HG03558 (cell line): Measurements from ENCODE around the gene PSMB2.
A peak's percentile ranks its signal among the peaks of the same experiment; 100 is the strongest.

ENCODE experiments used
- ATAC-seq: cut with Tn5 transposase; IDR thresholded peaks from one replicate; pipeline ENCODE4 v1.9.1; 2021; ENCODE audit warnings: moderate number of reproducible peaks; ENCODE audit not compliant: unreplicated experiment; ENCODE audit errors: extremely low read depth

Gene PSMB2

DNA sequence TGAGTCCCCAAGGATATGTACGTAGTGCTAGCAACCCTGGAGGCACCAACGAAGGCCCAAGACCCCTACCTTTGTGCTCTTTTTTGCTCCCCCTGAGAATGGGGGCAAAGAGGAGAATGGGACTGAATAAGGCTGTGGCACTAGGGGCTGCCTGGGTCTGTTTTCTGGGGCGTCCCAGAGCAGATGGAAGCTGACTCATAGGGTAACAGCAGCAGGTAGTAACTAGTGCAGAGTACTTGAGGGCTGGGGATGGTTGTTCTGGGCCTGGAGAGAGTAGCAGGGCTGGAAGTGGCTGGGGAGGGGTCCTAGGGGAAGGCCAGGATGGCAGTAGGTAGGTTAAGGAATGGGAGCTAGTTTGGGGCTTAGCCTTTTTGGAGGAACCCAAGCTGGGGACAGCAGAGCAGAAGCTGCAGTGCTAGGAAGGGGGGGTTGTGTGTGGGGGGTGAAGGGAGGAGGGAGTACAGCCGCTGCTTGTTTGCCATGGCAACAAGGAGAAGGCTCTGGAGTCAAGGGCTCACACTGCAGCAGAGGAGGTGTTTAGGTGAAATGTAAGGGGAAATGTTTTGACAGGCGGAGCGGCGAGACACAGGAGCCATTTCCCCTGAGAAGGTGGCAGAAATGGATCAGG is 81.9 kb downstream of the PSMB2 start:
- no peak for ATAC-seq

DNA sequence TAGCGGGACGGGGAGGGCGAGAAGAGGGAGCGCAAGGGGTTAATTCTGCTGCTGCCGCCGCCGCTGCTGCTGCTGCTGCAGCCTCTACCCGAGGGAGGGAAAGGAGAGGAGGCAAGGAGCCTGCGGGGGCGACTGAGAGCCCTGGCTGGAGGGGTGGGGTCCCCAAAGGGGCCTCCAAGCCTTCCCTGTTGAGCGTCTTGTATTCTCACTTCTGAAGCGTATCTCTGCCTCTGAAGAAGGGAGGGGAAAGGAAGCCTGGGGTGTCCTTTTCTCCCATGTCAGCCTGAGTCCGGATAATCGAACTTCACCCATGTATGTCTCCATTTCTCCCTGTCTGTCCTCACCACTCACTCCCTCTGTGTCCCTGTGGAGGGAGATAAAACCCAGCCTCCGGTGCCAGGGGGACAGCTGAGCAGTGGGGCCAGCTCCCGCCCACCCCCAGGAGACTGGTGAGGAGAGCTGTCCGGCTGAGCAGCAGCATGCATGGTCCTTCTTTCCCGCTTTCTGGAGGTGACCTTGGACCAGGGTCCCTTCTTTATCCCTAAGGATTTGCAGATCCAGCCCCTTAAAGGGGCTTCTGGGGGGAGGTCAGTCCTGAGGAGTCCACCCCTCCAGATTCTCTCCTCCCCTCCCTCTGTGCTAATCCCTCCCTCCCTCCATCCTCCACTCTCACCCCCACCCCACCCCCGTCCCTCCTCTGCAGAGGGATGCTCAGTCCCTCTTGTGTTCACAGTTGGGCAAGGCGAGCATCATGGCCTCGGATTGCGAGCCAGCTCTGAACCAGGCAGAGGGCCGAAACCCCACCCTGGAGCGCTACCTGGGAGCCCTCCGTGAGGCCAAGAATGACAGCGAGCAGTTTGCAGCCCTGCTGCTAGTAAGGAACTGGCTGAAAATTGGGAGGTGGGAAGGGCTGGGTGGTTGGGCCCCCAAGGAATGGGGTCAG is 82.7 kb downstream of the PSMB2 start:
- ATAC-seq, result no peak

DNA sequence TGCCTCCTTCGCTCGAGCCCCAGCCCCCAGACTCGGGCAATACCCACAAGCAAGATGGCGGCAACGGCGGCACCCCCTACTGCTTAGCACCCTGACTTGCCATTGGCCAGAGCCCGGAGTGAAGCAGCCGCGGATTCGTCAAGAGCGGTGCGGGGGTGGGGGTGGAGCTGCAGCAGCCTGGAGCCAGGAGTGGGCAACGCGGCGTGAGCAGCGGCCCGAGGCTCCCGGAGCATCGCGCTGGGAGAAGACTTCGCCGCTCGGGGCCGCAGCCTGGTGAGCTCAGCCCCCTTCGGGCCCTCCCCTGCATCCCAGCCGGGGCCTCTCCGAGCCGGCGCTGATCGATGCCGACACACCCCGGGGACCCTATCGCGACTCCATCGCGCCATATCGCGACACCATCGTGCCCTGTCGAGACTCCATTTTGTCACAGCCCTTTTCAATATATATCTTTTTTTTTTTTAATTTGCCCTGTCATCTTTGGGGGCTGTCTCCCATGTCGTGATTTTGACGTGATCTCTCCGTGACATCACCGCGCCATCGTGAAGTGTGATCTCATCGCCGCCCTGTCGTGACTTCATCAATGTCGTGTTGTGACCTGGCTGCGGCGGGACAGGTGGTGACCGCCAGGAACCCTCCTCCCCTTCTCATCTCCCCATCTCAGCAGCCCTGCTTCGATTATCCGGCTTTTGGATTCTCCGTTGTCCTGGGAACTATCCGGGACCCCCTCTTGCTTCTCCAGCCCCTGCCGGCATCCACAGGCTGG is 83.5 kb downstream of the PSMB2 start, which contains the start of gene NCDN:
Gene NCDN (plus strand): TSS at position 189 of the 763 bp plus-strand sequence. CDS start 392 bp downstream, at position 581.
- peak; percentile 43 for ATAC-seq

DNA sequence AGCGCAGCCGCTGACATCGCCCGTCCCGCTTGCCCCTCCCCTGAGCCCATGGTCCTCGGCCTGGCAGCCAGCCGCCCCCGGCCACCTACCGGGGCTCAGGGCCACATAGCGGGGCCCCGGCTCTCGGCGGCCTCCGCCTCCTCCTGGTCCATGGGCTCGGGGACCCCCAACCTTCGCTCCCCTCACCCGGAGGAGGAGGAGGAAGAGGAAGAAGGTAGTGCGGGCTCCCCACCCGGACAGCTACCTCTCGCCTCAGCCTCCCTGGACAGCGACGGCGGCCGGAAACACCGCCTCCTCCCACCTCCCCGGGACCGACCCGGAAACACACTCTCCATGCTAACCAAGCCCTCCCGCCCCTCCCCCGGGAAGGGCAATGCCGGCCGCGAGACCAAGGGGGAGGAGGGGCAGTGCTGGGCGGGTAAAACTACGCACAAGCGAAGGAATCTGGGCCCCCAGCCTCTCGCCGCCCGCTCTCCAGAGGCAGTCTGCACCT is 84.2 kb downstream of the PSMB2 start, which contains the start of gene KIAA0319L:
Gene KIAA0319L (minus strand): TSS at position 286 of the 493 bp plus-strand sequence. CDS start 2,912 bp downstream, outside the sequence.
- ATAC-seq, result peak; percentile 44

DNA sequence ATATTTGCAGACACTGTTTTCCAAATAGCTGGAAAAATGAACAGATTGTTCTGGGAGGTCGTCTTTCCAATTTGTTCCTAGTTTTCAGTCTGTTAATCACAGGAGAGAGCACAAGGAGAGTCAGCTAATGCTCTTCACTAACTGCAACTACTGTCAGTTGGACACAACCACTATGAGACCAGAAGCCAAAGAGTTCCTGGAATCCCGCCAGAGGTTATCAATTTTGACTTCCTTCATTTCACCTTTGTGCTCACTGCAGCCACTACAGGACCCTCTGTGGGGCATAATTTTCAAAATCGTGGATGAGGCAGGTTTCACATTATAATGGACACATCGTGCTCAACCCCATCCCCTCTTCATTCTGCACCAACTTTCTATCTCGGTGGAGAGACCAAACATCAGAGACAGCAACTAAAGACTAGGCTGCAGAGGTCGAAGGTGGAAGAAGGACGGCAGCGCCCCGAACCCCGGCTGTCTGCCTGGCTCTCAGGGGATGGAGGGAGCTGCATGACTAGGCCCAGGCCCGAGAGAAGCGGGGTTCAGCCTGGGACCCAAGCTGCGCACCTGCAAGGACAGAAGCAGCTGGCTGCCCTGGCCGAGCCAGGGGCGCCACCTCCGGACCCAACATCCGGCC is 84.7 kb downstream of the PSMB2 start:
- no peak for ATAC-seq

DNA sequence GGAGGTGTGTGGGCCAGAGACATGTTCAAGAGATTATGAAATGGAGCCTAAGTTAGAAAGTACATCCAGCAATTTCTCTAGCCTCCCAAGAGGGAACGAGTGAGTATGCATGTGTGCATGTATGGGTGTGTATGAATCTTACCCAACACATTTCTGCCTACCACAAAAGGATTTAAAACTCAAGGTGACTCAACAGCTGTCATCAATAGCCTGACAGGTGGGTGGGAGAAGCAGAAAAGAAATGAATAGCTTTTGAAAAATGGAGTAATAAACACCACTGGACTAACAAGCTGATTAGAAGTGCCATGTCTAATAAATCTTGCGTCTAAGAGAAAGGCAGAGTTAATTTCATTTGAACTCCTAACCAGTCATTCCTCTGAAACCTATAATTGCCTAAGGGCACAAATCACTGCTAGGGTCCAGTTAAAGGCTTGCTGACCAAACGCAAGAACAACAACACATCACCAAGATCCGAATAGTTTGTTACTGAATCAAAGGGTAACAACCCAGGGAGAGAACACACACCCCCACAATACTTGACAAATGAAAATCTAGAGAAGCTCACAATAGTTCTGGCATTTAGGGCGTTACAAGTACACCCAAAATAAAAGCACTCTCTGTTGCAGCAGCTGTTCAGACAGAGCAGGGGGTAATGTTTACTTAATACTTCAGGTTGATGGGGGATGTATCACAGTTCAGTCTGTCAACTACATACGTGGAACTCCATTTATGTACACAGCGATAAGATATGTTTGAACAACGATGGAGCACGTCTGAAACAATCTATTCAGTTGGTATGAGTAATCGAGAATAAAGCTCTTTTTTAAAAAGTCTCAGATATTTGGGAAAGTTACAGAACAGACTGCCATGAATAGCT is 85.5 kb downstream of the PSMB2 start:
- no peak for ATAC-seq

DNA sequence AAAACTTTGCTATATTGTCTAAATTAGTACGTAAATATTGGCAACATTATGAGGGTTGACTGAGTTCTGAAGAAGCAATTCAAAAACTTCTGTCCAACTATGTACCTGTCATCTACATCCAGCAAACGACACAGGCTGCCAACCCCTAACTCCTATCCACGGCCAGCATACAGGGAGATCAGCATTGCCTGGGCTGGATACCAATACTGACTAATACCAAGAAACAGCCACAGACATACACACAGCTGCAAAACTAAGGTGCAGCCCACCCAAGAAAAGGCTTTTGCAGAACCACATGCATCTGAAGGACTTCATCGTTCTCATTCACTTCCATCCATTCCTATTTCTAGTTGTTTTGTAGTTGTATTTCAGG is 86.1 kb downstream of the PSMB2 start:
- ATAC-seq, result no peak

DNA sequence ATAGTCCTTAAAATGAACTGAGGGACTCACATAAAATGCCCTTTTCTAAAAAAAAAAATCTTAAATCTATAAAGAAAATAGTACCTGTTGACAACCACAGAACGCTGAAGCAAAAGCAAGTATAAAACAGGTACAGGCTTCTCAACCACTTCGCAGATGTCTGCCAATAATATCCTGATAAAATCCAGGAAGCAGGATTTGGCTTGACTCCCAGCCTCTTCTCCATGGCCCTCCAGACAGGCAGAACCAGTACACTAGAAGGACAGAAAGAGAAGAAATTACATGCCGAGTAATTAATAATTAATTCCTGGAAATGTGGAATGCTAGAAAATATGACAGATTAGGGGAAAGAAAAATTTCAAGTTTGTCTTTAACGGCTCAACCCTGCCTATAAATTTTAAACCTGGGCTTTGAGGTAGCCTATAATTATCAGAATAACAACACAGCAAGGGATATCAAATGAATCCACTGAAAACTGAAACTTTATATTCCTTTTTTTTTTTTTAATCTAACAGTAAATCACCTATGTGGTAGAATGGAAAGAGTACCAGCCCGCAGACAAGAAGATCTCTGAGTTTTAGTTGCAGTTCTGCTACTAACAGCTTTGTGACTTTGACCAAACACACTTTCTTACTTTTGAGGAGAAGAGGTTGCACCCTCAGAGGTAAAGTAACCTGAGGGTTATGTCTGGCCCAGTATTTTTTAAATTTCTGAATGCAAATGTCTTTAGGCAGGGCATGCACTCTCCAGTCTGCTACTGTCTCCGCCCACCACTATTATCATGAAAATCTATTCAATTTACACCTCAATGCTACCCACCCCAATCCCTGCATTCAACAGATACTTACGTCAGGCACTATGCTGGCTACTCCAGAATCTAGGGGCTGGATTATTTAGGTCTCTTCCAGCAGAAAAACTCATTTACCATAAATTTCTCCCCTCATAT is 86.8 kb downstream of the PSMB2 start:
- ATAC-seq, result no peak

DNA sequence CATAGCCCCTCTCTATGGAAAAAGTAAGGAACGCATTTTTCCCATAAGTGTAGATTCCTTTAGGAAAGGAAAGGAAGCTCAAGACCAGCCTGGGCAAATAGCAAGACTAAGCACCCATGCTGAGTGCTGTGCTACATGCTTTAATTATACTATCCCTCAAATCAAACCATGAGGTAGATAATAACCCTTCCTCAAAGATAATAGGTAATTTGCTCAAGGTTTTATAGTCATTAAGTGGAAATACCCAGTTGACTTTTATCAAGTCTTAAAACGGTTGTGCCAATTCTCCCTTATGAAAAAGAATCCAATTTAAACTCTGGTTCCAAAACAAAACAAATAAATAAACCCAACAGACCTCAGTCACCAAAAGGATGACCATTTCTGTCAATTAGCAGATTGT is 87.5 kb downstream of the PSMB2 start:
- ATAC-seq, result no peak
